Pulmonary artery endothelial cell (primary cell): ENCODE measurements around the gene ERMP1. TPM values are rescaled to one million over a fixed set of nuclear protein-coding genes. Genes with fewer than 3 reads are reported as not detected.
"Not testable (repeated sequence)": the region's sequence is repeated elsewhere in the genome, so short reads cannot be mapped to it uniquely, and the experiment has no call there.

Experiments used
- DNase-seq: peaks from one replicate; pipeline ENCODE4 v3.0.0-alpha.2; 2011; ENCODE audit warnings: low read depth, low spot score
- total RNA-seq: library from RNA; depleted of rRNA; stranded (reverse); fragments of >200 nt; gene quantifications from 2 replicates; pipeline ENCODE4 v1.2.3, GENCODE V29; 2014

ERMP1 gene, protein sequence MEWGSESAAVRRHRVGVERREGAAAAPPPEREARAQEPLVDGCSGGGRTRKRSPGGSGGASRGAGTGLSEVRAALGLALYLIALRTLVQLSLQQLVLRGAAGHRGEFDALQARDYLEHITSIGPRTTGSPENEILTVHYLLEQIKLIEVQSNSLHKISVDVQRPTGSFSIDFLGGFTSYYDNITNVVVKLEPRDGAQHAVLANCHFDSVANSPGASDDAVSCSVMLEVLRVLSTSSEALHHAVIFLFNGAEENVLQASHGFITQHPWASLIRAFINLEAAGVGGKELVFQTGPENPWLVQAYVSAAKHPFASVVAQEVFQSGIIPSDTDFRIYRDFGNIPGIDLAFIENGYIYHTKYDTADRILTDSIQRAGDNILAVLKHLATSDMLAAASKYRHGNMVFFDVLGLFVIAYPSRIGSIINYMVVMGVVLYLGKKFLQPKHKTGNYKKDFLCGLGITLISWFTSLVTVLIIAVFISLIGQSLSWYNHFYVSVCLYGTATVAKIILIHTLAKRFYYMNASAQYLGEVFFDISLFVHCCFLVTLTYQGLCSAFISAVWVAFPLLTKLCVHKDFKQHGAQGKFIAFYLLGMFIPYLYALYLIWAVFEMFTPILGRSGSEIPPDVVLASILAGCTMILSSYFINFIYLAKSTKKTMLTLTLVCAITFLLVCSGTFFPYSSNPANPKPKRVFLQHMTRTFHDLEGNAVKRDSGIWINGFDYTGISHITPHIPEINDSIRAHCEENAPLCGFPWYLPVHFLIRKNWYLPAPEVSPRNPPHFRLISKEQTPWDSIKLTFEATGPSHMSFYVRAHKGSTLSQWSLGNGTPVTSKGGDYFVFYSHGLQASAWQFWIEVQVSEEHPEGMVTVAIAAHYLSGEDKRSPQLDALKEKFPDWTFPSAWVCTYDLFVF
- 18.5 and 27.6 TPM in 2 replicates for total RNA-seq

DNA sequence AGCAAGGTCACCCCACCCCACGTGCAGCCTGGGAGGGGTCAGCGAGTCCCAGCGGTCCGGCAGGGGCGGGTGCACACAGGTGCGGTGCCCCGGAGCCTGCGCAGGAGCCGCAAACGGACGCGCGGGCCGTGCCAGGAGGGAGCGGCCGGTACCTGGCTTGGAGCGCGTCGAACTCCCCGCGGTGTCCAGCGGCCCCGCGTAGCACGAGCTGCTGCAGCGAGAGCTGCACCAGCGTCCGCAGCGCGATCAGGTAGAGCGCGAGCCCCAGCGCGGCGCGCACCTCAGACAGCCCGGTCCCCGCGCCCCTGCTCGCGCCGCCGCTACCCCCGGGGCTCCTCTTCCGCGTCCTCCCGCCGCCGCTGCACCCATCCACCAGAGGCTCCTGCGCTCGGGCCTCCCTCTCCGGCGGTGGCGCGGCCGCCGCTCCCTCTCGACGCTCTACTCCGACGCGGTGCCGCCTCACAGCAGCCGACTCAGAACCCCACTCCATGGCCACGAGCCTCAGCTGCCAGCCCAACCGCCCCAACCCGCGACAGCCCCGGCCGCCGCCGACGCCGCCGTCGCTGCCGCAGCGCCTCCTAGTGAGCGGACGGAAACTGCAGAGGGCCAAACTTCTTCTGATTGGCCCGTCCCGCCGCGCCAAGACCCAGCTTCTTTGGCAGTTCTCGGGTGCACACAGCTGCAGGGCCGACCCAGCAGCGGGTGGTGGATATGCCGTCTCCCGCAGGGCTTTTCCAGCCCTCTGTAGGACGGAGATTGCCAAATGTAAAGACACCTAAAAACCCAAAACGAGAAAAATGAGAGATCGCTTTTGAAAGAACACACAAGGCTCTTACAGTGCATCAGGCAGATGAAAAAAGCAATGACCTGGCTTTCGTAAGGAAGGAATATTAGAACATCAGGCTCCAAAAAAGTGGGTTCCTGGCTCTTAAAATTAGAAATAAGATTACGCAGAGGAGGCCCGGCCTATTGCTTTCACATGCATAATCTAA lies at the start of gene ERMP1:
Gene ERMP1 (minus strand): TSS at position 580 of the 992 bp plus-strand sequence. CDS start 90 bp downstream, at position 490.
- no peak for DNase-seq

DNA sequence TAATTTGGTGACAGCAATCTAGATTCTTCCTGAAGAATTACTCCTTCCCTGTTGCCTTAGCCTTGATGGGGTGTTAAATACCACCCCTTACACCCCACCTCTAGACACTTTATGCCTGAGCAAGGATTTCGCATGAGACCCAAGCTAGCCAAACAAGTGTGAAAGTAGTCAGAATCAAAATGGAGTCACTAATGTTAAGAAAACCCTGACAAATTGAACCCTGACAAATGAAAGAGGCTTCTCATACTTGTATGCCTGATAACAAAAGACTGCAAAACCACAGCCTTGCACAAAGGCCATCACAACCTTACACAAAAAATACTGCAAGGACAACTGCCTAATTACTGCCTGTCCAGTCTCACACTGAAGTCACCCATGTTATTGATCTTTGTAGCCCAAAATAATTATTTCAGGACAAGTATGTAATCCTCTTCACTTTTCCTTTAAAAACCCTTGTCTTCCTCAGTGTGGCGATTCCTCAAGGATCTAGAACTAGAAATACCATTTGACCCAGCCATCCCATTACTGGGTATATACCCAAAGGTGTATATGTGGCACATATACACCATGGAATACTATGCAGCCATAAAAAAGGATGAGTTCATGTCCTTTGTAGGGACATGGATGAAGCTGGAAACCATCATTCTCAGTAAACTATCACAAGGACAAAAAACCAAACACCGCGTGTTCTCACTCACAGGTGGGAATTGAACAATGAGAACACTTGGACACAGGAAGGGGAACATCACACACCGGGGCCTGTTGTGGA lies 49.5 kb upstream of the ERMP1 start:
- DNase-seq = not testable (repeated sequence)

DNA sequence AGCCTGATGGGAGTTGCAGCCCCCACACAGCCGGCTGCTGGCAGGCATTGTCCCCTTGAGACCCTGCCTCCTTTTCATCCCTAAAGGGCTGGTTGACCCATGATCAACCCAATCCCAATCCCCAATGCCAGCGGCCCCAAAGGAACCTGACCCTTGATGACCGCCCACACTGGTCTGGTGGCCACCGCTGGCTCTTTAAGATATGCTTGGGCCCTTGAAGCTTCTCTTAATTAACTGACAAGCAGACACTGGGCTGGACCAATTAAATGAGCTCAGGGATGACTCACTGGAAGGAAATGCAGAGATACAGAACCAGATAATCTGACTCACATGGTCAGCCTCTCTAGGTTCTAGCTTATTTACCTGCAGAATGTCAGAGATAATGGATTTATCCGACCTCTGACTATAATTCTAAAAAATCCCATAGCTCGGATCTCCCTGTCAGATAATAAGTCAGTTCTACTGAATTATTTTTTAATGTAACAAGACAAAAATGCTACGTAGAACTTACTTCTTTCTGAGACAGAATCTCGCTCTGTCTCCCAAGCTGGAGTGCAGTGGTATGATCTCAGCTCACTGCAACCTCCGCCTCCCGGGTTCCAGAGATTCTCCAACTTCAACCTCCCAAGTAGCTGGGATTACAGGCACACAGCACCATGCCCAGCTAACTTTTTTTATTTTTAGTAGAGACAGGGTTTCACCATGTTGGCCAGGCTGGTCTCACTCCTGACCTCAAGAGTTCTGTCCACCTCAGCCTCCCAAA lies 46.7 kb upstream of the ERMP1 start:
- no peak for DNase-seq

DNA sequence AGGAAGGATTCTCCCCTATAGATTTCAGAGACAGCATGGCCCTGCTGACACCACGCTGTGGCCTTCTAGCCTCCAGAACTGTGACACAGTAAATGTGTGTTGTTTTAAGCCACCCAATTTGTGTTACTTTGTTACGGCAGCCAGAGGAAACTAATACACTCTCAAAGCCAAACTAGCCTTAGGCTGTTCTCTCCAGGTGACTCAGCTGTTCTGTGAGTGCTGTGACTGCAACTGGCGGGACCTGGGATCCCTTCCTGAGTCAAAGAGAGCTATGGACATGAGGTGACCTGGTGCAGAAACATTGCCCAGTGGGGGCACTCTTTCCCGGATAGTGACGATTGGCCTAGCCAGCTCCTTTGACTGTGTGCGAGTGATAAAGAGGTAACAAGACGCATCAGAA lies 43.8 kb upstream of the ERMP1 start:
- DNase-seq = no peak

DNA sequence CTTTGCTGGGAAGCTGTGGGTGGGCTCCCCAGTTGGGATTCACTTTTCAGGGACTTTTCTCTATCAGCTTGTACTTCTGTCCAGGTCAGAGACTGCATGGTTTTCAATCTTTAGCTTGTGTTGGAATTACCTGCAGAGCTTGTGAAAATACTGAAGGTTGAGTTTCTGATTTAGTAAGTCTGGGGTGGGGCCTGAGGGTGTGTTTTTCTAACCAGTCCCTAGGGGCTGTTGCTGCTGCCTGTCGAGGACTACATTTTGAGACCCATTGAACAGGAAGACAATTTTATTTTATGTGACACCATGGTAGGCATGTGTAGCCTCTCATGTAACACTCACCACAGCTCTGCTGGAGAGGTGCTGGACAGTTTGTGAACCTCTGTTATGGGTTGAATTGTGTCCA lies 43.1 kb upstream of the ERMP1 start:
- DNase-seq = no peak

DNA sequence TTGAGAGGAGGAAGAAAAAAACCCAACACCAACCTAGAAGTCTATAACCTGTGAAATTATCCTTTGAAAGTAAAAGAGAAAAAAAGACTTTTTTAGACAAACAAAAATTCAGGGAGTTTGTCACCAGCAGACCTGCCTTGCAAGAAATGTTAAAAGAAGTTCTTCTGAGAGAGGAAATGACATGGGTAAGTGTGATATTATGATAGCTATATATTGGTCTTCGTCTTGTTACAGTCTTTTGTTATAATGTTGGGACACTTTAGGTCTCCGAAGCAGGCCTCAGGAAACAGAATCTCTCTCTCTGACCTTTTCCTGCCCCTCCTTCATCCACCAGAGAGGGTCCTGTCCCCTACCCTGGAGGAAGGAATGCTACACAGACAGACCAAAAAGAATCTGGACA lies 41.1 kb upstream of the ERMP1 start:
- no peak for DNase-seq

DNA sequence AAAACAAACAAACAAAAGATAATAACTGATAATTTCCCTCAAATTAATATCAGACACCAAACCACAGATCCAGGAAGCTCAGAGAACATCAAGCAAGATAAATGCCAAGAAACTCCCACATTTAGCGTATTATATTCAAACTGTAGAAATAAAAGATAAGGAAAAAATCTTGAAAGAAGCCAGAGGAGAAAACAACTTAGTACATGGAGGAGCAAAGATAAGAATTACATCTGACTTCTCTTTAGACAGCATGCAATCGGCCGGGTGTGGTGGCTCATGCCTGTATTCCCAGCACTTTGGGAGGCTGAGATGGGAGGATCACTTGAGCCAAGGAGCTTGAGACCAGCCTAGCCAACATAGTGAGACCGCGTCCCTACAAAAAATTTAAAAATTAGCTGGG lies 40.5 kb upstream of the ERMP1 start:
- no peak for DNase-seq

DNA sequence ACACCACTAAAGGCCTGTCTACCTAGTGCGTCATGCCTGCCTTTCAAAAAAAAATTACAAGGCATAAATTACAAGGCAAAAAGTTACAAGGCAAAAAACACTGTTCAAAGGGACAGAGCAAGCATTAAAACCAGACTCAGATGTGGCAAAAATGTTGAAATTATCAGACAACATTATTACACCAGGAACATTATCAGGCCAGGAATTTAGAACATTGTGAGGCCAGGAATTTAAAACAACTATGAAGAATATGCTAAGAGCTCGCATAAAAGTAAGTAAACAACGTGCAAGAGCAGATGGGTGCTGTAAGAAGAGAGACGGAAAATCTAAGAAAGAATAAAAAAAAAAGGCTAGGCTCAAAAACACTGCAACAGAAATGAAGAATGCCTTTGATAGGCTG lies 39.6 kb upstream of the ERMP1 start:
- DNase-seq = no peak

DNA sequence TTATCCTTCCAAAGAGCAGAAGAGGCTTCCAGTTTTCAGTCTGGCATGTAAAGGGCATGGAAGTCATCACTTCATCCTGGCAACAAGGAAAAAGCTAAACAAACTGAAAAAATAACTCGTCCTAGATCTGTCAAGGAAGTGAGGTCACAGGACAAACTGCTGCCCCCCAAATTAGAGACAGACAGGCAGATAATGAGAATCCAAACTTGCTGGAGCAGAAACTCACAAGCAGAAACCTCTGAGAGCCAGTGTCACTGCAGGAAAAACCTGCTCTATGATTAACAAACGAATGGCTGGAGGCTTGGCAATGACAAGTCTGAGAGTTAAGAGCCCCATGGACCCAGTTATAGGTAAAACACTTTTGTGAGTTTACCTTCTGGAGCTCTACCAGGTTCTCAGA lies 38.9 kb upstream of the ERMP1 start:
- DNase-seq = no peak

DNA sequence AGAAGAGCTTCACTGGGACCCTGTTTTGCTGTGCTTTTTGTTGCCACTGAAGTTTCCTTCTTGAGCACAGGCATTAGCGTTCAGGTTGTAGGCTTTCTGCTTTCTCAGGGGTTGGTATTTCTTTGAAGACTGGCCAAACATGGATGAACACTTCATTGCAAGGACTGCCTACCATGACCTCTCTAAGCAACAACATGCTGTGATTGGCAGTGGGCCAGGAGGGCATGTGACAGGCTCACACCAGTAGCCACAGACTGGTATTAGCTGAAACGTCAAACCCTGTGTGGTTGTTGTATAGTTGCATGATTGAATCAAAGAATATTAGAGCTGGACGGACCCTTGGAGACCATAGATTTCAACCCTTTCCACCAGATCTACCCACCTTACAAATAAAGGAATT lies 37.8 kb upstream of the ERMP1 start:
- DNase-seq = no peak

DNA sequence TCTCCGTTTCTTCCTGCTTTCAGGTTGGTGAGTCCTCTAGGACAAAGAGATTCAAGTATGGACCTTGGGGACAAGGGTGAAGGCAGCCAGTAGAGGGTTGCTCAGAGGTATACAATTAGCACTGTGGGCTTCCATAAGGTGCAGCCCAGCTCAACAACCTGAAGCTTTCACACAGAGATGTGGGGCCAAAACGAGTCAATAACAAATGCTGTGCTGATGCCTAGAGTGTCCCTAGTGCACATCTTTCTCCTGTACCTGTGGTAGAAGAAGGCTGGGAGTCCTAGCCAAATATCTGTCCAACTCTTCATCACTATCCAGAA lies 37.1 kb upstream of the ERMP1 start:
- DNase-seq = no peak

DNA sequence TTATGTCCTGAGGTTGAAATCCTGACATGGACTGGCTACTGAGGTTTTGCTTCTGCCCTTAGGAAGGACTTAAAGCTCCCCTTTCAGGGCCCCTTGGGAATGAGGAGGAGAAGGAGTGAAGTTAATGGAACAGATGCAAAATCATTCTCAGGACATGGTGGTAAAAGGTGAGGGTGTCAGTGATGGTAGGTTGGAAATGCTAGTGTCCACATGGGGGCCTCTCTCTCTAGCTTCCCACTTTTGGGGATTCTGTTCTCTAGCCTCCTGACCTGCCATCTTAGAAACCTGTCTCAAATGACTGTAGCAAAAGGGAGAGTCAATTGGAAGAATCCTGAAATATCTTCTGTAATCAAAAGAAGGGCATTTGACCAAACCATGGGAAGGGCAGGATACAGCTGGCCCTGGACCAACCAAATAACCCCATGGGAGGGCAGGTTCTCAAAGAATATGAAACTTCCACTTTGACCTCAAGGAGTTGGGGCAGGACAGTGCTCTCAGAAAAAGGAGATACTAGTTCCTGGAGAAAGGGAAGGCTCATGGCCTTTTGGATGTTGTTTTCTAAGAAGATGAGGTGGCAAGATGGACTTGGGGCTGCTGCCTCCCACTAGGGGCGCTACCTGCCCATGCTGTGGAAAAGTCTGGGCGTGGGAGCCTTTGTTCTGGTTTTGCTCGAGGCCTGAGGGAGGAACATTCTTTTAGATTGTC lies 36.5 kb upstream of the ERMP1 start:
- no peak for DNase-seq

DNA sequence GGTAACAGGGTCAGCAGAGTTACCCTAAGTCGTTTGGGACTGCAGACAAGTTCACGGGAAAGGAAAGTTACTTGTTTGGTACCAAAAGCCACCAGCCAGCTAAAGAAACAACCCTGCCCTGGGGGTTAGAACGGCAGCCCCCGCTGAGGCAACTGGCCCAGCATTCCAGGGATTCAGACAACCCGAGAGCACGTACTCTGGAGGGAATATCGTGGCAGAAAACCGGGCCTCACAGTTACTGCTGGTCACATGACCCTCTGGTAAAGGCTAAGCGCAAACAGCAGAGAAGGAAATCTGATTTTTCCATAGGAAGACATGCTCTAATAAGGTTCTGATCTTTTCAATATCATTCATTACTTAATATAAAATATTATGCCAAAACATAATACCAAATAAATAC lies 35.3 kb upstream of the ERMP1 start:
- no peak for DNase-seq

DNA sequence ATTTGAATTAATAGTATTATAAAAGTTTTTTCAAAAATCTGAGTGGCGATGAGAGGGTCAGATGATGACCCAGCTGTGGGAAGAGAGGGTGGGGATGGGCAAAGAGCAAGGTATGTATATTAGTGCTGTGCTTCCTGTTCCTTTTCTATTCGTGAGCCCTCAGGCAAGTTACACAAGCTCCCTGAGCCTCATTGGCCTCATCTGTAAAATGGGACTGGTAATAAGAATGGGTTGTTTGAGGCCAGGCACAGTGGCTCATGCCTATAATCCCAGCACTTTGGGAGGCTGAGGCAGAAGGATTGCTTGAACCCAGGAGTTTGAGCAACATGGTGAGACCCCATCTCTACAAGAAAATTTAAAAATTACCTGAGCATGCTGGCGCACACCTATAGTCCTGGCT lies 33.8 kb upstream of the ERMP1 start:
- DNase-seq = no peak

DNA sequence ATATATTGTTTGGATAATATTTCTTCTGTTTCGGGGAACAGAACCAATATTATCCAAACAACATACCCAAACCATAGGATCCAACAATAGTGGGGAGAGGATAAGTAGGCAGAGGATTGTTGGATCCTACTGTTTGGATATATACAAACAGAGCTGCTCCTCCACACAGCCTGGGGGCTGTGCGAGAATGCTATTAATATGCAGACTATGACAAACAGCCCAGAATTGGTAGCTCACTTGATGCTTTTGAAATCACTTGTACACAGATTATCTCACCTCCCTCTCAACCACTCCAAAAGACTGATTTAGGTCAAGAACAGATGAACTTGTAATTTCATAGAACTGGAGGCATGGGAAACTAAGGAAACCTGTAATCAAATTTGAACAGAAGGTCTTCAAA lies 33.4 kb upstream of the ERMP1 start:
- no peak for DNase-seq

DNA sequence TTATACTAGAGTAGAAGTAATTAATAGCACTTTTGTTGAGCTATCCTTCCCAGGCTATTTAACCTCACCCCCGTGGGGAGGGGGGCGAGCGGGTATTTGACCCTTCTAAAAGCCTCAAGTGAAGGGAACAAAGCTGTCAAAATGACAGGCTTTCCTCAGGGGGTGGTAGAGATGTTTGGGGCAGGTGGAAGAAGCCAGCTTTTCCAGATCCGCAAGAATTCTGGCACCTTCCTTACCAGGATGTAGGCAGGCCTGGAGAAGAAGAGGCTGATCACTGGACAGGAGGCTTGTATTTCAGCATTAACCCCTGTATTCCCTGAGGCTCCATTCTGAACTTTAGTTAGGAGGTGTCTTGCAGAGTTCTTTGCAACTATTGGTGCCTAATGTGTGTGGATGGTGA lies 31.5 kb upstream of the ERMP1 start:
- DNase-seq = no peak

DNA sequence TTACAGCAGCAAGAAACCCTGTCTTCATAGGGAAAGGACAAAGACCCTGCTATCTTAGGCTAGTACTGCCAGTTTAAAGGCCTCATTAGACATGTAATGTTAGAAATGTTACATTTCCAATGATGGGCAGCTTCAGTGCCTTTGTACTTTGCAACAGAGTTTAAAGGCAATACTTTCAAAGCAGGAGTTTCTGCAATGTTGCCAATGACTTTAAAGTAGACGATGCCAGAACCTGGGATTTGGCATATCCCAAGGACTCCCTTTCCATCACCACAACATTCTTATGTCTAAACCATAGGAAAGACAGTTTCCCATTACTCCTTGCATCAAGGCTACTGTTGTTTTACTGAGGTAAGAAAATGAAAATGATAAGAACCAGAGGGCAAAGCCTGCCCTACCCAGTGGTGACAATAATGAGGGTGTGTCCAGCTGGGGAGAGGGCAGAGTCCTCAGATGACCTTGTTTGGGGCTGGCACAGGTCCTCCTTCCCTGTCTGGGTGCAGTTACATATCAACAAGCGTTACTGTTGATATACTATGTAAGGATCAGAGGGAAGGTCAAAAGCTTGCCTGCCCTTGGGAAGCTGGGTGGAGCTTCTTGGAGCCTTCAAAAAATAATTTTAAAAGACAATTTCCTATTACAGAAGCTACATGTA lies 30.3 kb upstream of the ERMP1 start:
- DNase-seq = no peak

DNA sequence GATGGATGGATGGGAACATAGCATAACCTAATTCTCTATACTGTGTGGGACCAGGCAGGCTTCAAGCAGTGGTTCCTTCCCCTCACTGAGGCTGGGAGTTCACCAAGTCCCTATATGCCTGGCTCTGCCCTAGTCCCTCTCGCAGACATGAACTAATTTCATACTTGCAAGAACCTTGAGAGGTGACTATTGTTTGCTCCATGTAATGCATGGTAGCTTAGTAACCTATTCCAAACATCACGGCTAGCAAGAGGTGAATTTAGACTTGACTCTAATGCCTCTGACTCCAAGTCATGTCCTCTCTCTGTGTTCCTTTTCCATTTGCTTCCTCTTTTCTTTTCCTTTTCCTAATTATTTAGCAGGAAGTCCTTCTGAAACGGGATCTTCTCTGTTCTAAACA lies 25.9 kb upstream of the ERMP1 start:
- no peak for DNase-seq

DNA sequence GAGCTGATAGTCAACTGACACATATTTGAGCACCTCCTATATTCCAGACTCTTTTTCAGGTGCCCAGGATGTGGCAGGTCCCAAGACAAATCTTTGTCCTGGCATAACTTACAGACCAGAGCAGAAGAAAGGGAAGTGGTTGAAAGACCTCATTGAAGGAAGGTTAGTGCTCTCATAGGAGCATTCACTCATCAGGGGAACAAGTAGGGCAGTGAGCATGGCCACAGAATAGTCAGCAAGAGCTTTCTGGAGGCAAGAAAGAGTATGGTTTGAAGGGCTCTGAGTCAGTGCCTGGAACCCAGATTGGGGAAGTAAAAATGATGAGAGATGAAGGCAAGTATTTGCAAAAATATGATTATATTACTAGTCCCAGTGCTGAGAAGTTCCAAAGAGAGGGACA lies 25.0 kb upstream of the ERMP1 start:
- DNase-seq = no peak
